Muscle of leg (tissue), 11 donors: ENCODE measurements around the gene SERPINA6. TPM values are rescaled to one million over a fixed set of nuclear protein-coding genes. Genes with fewer than 3 reads are reported as not detected.

ENCODE experiments used
- DNase-seq: peaks from one replicate; pipeline ENCODE4 v3.0.0; 2013
- H3K27ac ChIP-seq: one replicate; pipeline ENCODE4 v1.5.1; 2013; ENCODE audit warnings: mild to moderate bottlenecking, low read length, control low read depth
- H3K27me3 ChIP-seq: one replicate; pipeline ENCODE4 v1.6.1; 2013; ENCODE audit warnings: low read length; ENCODE audit not compliant: control insufficient read depth, insufficient read depth
- H3K36me3 ChIP-seq: one replicate; pipeline ENCODE4 v1.6.1; 2013; ENCODE audit warnings: low read length; ENCODE audit not compliant: control insufficient read depth, insufficient read depth
- H3K4me1 ChIP-seq: one replicate; pipeline ENCODE4 v1.6.1; 2013; ENCODE audit warnings: low read length; ENCODE audit not compliant: control insufficient read depth, insufficient read depth
- H3K4me3 ChIP-seq: one replicate; pipeline ENCODE4 v1.5.1; 2013; ENCODE audit warnings: low read length, control low read depth
- H3K9me3 ChIP-seq: replicated peaks from 2 replicates; pipeline ENCODE4 v1.6.1; 2013; ENCODE audit warnings: low read depth, low read length; ENCODE audit not compliant: control insufficient read depth
- WGBS: methylation state at CpG from one replicate; pipeline ENCODE4 v1.1.5; 2013; ENCODE audit warnings: missing lambda C conversion rate; ENCODE audit not compliant: insufficient coverage; 5-methylcytosine and 5-hydroxymethylcytosine counted together
- polyA plus RNA-seq, 8 donors: library from polyadenylated mRNA; unstranded; fragments of 120-200 nt; gene quantifications; one replicate each; pipeline versions ENCODE4 v1.2.1 to v1.2.3, GENCODE V29; 2013; ENCODE audit warnings: inconsistent platforms in 1 of 8, low replicate concordance in 1 of 8; ENCODE audit not compliant: insufficient read length in 8 of 8, insufficient read depth in 1 of 8
- total RNA-seq: library from RNA; stranded (reverse); fragments of 120-200 nt; gene quantifications from one replicate; pipeline ENCODE4 v1.2.4, GENCODE V29; 2013

SERPINA6 gene
- total and polyA plus RNA-seq, 9 donors: 0.28 to 0.54 TPM; not detected in 7

DNA sequence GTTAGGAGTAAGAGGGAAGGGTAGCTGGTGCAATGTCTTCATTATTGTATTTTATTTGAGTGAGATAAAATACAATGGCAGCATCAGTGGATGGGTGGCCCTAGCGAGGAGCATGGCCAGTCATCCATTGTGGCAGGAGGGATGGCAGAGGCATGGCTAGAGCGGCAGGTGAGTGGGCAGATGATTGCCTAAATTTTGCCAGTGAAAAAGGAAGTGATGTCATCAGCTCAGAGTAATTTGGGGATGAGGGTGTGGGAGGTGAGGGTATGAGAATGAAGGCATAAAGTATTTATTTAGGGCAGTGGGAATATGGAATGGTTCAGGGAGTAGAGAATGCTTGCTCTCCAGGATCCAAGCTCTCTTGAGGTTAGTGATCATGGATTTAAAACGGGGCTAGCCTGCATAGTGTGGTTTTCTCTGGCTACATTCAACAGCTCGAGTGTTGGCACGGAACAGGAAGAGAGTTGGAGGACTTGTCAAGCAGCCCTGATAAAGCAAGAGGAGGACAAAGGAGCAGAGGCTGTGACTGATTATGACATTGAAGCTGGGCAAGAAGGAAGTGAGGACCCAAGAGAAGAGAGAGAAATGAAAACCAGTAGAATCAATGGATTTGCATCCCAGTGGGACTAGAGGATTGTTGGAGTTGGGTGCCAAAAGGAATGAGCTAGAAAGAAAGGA lies 18.7 kb upstream of the SERPINA6 start:
- WGBS: 43% methylated on average over 5 of the region's 5 CpGs
- H3K4me1 ChIP-seq: peaks cover 16% of the 10 kb centered on the region
- no peak overlapping the region for H3K4me3 ChIP-seq
- H3K27me3 ChIP-seq: peaks cover 5% of the 10 kb centered on the region
- no peaks in the 10 kb centered on the region for H3K9me3 ChIP-seq
- peak; percentile 9 for DNase-seq
- H3K27ac ChIP-seq: peak overlapping the region; percentile 23
- no peaks in the 10 kb centered on the region for H3K36me3 ChIP-seq

DNA sequence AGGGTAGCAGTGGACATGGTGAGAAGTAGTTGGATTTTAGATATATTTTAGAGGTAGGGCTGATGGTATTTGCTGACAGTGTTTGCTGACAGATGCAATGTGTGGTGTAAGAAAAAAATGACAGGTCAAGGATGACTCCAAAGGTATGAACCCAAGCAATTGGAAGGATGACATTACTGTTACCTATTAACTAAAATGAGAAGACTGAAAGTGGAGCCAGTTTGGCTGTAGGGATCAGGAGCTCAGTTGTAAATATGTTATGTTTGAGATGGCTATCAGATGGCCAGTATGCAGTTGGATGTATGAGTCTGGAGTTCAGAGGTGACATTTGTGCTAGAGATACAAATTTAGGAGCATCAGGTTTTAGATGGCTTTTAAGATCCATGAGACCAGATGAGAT lies 17.4 kb upstream of the SERPINA6 start:
- DNase-seq: no peak
- Histone ChIP-seq H3K27me3 (peaks cover 4% of the 10 kb centered on the region), H3K9me3 (no peaks in the 10 kb centered on the region), H3K36me3 (no peaks in the 10 kb centered on the region), H3K27ac (no peak overlapping the region), H3K4me1 (peaks cover 16% of the 10 kb centered on the region), H3K4me3 (no peak overlapping the region)

DNA sequence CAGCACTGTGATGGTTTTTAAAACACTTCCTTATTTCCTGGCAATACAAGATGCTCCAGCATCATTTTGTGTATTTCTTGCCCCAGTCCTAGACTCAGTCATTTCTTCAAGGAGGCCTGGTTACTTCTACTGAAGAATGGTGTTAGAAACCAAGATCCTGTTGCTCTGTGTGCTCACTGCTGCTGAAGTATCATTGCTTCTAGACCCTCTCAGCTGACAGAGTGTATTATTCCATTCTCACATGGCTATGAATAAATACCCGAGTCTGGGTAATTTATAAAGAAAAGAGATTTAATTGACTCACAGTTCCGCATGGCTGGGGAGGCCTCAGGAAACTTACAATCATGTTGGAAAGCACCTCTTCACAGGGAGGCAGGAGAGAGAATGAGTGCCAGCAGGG lies 14.9 kb upstream of the SERPINA6 start:
- no peak for DNase-seq
- no CpG with 5 or more reads among the region's 2 CpGs for WGBS
- no peaks in the 10 kb centered on the region for H3K9me3 ChIP-seq
- no peaks in the 10 kb centered on the region for H3K27me3 ChIP-seq
- H3K36me3 ChIP-seq: no peaks in the 10 kb centered on the region
- no peak overlapping the region for H3K4me3 ChIP-seq
- H3K4me1 ChIP-seq: peaks cover 13% of the 10 kb centered on the region
- H3K27ac ChIP-seq: no peak overlapping the region

DNA sequence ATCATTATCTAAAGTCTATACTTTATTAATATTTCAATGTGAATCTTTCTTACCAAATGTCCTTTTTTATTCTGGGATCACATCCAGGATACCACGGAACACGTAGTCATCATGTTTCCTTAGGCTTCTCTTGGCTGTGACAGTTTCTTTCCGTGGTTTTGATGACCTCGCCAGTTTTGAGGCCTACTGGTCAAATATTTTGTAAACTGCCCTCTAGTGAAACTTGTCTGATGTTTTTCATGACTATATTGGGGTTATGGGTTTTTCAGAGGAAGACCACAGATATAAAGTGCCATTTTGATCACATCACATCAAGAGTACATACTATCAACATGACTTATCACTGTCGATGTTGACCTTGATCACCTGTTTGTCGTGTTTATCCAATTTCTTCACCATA lies 14.1 kb upstream of the SERPINA6 start:
- WGBS: 63% methylated on average over 3 of the region's 6 CpGs
- no peak overlapping the region for H3K4me3 ChIP-seq
- no peak for DNase-seq
- no peak overlapping the region for H3K27ac ChIP-seq
- peaks cover 6% of the 10 kb centered on the region for H3K4me1 ChIP-seq
- no peaks in the 10 kb centered on the region for H3K36me3 ChIP-seq
- H3K27me3 ChIP-seq: no peaks in the 10 kb centered on the region
- H3K9me3 ChIP-seq: no peaks in the 10 kb centered on the region

DNA sequence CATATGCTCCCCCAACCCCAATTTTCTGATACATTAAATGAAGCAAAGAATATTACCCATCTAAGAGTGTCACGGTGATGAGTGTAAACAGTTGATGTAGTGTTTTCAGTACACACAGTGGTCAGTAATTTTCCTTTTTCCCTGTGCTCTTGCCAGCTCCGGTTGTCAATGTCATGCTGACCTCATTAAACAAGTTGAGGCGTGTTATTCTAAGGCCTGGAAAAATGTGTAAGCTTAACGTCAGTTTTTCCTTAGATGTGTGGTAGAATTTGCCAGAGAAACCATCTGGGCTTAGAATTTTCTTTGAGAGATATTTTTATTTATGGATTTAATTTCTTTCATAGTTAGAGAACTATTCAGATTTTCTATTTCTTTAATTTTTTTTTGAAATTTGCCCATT lies 11.7 kb upstream of the SERPINA6 start:
- no peaks in the 10 kb centered on the region for H3K9me3 ChIP-seq
- no peaks in the 10 kb centered on the region for H3K36me3 ChIP-seq
- no peak for DNase-seq
- WGBS: 28% methylated on average over 2 of the region's 4 CpGs
- H3K4me1 ChIP-seq: no peaks in the 10 kb centered on the region
- H3K4me3 ChIP-seq: no peak overlapping the region
- no peak overlapping the region for H3K27ac ChIP-seq
- H3K27me3 ChIP-seq: no peaks in the 10 kb centered on the region

DNA sequence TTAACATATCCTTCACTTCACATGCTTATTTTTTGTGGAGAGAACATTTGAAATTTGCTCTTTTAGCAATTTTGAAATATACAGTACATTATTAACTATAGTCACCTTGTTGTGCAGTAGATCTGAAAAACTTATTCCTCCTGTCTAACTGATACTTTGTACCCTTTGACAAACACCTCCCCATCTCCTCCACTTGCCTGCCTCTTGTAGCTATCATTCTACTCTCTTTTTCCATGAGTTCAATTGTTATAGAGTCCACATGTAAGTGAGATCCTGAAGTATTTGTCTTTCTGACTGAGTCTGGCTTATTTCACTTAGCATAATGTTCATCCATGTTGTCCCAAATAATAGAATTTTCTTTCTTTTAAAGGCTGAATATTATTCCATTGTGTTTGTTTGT lies 9.5 kb upstream of the SERPINA6 start:
- Histone ChIP-seq H3K27me3 (no peaks in the 10 kb centered on the region), H3K4me1 (no peaks in the 10 kb centered on the region), H3K9me3 (no peaks in the 10 kb centered on the region), H3K4me3 (no peak overlapping the region), H3K36me3 (no peaks in the 10 kb centered on the region), H3K27ac (no peak overlapping the region)
- no peak for DNase-seq

DNA sequence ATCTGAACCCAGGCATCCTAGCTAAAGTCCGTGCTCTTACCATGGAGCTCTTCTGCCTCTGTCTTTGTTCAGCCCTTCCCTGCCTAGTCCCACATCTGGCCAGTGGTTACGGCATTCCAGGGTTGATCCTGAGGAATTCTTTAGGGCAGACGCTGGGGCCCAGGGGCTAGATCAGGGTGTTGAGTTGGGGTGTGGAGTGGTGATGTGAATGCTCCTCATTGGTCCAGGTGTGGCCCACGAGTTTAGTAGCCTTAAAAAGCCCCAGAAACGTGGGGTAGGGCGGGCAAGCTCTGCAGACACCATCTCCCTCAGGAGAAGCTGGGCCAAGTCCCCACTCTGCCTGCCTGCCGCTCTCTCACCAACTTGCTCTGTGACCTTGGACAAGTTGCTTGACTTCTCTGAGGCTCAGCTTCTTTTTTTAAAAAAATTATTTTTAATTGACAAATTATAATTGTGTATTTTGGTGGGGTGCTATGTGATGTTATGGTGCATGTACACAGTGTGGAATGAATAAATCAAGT lies 9.0 kb upstream of the SERPINA6 start:
- WGBS: 48% methylated on average over 6 of the region's 7 CpGs
- Histone ChIP-seq H3K4me1 (no peaks in the 10 kb centered on the region), H3K4me3 (no peak overlapping the region), H3K27me3 (no peaks in the 10 kb centered on the region), H3K9me3 (no peaks in the 10 kb centered on the region), H3K27ac (no peak overlapping the region), H3K36me3 (no peaks in the 10 kb centered on the region)
- no peak for DNase-seq

DNA sequence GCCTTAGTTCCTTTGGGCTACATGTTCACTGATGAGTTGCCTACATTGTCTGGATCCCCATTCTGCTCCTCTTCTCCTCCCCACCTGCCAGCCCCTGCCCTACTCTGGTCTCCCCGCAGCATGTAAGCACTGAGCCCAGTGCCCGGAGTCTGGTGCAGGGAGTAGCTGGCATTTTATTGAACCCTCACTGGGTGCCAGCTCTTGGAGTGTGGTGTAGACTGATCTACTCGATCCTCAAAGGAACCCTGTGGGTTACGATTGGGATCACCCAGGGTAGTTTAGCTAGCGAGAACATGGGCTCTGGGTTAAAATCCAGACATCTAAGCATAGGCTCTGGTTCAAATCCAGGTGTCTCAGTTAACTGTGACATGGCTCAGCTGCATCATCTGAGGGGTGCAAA lies 8.3 kb upstream of the SERPINA6 start:
- no peak overlapping the region for H3K27ac ChIP-seq
- H3K36me3 ChIP-seq: no peaks in the 10 kb centered on the region
- H3K27me3 ChIP-seq: no peaks in the 10 kb centered on the region
- no peak for DNase-seq
- no peak overlapping the region for H3K4me3 ChIP-seq
- no peaks in the 10 kb centered on the region for H3K4me1 ChIP-seq
- no peaks in the 10 kb centered on the region for H3K9me3 ChIP-seq
- WGBS: 94% methylated on average over 4 of the region's 5 CpGs

DNA sequence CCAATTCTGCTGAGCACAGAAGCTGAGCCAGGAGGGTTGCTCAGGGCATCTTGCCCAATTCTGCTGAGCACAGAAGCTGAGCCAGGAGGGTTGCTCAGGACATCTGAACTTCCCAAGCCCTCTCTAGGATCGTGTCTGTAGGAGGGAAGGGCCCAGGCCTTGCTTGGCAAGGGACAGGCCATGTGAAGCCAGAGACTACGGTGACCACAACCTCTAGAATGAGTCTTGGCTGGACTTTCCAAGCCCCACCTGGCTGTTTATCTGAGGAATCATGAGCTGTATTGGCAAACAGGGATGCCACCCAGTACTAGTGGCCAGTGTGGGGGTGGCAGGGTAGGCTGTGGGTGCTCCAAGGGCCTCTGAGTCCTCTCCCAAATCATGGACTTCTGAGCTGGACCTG lies 7.7 kb upstream of the SERPINA6 start:
- H3K27me3 ChIP-seq: no peaks in the 10 kb centered on the region
- DNase-seq: no peak
- no peak overlapping the region for H3K4me3 ChIP-seq
- no peaks in the 10 kb centered on the region for H3K36me3 ChIP-seq
- H3K27ac ChIP-seq: no peak overlapping the region
- no peaks in the 10 kb centered on the region for H3K4me1 ChIP-seq
- H3K9me3 ChIP-seq: no peaks in the 10 kb centered on the region
- WGBS: 53% methylated on average over 2 of the region's 2 CpGs

DNA sequence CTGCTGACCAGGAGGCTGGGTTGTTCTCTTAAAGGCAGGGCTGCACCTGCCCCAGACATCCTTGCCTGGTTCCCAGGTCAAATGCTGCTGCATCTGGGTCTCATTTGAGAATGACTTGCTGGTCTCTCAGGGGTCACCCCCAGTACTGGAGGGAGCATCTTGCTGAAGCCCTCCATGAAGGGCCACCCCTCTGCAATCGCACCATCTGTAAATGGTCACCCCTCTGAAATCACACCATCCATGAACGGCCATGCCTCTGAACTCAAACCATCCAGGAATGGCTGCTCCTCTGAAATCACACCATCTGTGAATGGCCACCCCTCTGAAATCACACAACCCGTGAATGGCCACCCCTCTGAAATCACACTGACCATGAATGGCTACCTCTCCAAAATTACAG lies 7.3 kb upstream of the SERPINA6 start:
- WGBS: 83% methylated on average over 3 of the region's 3 CpGs
- no peak for DNase-seq
- H3K27ac ChIP-seq: no peak overlapping the region
- no peaks in the 10 kb centered on the region for H3K27me3 ChIP-seq
- no peaks in the 10 kb centered on the region for H3K9me3 ChIP-seq
- H3K4me1 ChIP-seq: no peaks in the 10 kb centered on the region
- no peaks in the 10 kb centered on the region for H3K36me3 ChIP-seq
- no peak overlapping the region for H3K4me3 ChIP-seq

DNA sequence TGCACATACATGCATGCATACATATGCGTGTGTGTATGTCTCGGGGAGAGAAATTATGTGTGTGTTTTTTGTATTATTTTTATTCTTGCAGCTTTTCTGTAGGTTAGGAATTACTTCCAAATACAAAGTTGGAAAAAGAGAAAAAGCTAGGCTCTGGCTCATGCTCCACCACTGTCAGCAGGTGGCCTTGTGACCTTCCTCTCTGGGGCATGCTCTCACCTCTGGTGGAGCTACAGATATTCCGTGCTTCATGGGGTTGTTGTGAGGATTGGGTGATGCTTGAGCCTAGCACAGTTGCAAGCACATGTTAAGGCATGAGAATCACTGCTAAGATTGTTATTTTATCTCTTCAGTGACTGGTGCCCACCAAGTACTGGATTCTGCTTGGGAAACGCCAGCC lies 6.7 kb upstream of the SERPINA6 start:
- DNase-seq: no peak
- H3K9me3 ChIP-seq: no peaks in the 10 kb centered on the region
- H3K36me3 ChIP-seq: no peaks in the 10 kb centered on the region
- no peak overlapping the region for H3K4me3 ChIP-seq
- 67% methylated on average over 1 of the region's 4 CpGs for WGBS
- H3K27ac ChIP-seq: no peak overlapping the region
- H3K4me1 ChIP-seq: no peaks in the 10 kb centered on the region
- H3K27me3 ChIP-seq: no peaks in the 10 kb centered on the region
